ENCODE results near the gene SKAP1. TPM values are rescaled to one million over a fixed set of nuclear protein-coding genes. Genes with fewer than 3 reads are reported as not detected.

SKAP1 gene
- total RNA-seq, 6 donors from 2014 or later, result 1.9 to 5.3 (median 3.9) TPM

DNA sequence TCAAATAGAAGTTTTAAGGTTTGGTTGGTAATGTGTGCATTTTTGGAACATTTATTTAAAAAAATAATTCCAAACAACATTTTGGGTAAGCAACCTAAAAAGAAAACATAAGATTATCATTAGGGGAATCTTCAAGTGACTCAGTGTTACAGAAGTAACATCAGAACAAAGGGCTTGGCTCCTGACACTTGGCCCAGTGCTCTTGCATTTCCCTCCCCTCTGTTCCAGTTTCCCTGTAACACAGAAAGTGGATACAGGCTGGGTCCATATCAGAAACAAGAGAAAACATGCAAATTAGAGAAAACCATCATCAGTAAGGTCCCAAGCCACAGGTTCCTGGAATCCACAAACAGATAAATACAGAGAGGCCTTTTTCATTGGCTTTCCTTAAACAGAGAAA, 40.1 kb downstream of the SKAP1 start:
- Histone ChIP-seq H3K9me3 (no peaks in the 10 kb centered on the region), H3K4me3 (no peak overlapping the region), H3K36me3 (no peaks in the 10 kb centered on the region), H3K27ac (no peak overlapping the region), H3K4me1 (no peaks in the 10 kb centered on the region), H3K27me3 (no peaks in the 10 kb centered on the region)
- TF ChIP-seq EP300 (IDR thresholded peaks at IDR 0.05) (no peak), POLR2A (IDR thresholded peaks at IDR 0.05) (no peak), POLR2AphosphoS5 (IDR thresholded peaks at IDR 0.05) (no peak)
- TF ChIP-seq, protein P1, sequence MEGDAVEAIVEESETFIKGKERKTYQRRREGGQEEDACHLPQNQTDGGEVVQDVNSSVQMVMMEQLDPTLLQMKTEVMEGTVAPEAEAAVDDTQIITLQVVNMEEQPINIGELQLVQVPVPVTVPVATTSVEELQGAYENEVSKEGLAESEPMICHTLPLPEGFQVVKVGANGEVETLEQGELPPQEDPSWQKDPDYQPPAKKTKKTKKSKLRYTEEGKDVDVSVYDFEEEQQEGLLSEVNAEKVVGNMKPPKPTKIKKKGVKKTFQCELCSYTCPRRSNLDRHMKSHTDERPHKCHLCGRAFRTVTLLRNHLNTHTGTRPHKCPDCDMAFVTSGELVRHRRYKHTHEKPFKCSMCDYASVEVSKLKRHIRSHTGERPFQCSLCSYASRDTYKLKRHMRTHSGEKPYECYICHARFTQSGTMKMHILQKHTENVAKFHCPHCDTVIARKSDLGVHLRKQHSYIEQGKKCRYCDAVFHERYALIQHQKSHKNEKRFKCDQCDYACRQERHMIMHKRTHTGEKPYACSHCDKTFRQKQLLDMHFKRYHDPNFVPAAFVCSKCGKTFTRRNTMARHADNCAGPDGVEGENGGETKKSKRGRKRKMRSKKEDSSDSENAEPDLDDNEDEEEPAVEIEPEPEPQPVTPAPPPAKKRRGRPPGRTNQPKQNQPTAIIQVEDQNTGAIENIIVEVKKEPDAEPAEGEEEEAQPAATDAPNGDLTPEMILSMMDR (IDR thresholded peaks at IDR 0.05), result no peak
- DNase-seq, result no peak
- ATAC-seq (ENCODE audit: low FRiP score in 2 of 2), result no peak

DNA sequence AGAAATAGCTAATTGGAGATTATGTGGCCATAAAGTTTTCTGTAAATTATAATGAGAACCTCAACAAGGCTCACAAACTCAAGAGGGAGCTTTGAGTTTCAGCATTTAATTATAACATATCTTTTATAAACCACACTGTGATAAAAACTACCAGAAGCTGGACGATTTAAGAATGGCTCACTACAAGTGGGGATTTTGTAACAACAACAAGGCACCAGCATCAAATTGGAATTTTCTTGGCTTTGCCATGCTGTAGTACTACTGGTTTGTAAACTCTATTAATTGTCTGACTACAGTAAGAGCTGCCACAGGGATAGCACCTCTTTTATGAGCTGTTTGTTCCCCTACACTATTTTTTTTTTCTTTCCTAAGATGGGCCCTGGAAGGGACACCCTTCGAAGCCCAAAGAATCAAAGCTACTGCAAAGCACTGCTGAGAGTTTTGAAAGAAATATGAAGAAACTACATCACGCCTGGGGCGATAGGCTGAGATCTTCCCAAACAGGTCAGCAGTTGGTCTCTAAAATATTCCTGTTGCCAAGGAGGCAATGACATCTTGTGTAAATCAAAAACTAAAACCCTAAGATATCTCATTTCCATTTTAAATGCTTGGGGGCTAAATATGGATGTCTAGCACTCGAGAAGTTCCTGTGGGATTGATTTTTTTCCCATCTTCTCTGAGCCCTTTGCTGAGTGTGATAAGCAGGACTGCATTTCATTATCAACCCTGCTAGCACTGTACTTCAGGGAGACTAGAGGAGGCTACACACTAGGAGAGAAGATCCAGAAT, 40.9 kb downstream of the SKAP1 start:
- WGBS, 2 donors, result 71 to 74% methylated on average over 5 of the region's 5 CpGs
- H3K4me1 ChIP-seq, result no peaks in the 10 kb centered on the region
- no peak overlapping the region for H3K27ac ChIP-seq
- no peak overlapping the region for H3K4me3 ChIP-seq
- H3K27me3 ChIP-seq, result no peaks in the 10 kb centered on the region
- no peaks in the 10 kb centered on the region for H3K9me3 ChIP-seq
- ATAC-seq (ENCODE audit: low FRiP score in 2 of 2) (no peak), DNase-seq (no peak)
- TF ChIP-seq, protein P1 (IDR thresholded peaks at IDR 0.05), result no peak
- TF ChIP-seq POLR2A (IDR thresholded peaks at IDR 0.05) (no peak), POLR2AphosphoS5 (IDR thresholded peaks at IDR 0.05) (no peak)
- no peaks in the 10 kb centered on the region for H3K36me3 ChIP-seq

DNA sequence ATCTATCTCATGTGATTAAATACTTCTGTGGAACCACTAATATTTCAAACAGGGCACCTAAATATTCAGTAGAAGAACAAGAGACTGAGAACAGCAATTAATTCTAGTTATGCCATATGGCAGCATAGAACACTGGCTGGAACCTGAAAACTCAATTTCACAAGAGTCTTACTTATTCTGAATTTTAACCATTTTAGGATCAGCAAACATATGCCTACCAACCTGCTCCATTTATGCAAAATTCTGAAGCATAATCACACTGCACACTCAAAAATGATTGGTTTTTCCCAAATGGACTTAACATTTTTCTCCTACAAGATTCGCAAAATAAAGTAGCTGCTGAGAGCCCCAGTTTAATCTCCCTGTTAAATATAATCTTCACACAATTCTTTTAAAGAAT, 43.2 kb downstream of the SKAP1 start:
- H3K4me1 ChIP-seq, result no peaks in the 10 kb centered on the region
- no peaks in the 10 kb centered on the region for H3K36me3 ChIP-seq
- no peak for ATAC-seq (ENCODE audit: low FRiP score in 2 of 2)
- WGBS, 2 donors, result 90 to 97% methylated on average over 1 of the region's 1 CpG
- DNase-seq, result no peak
- no peak overlapping the region for H3K4me3 ChIP-seq
- no peaks in the 10 kb centered on the region for H3K9me3 ChIP-seq
- no peaks in the 10 kb centered on the region for H3K27me3 ChIP-seq
- TF ChIP-seq EP300 (IDR thresholded peaks at IDR 0.05) (no peak), POLR2AphosphoS5 (IDR thresholded peaks at IDR 0.05) (no peak), POLR2A (IDR thresholded peaks at IDR 0.05) (no peak)
- TF ChIP-seq, protein P1 (IDR thresholded peaks at IDR 0.05), result no peak
- no peak overlapping the region for H3K27ac ChIP-seq

DNA sequence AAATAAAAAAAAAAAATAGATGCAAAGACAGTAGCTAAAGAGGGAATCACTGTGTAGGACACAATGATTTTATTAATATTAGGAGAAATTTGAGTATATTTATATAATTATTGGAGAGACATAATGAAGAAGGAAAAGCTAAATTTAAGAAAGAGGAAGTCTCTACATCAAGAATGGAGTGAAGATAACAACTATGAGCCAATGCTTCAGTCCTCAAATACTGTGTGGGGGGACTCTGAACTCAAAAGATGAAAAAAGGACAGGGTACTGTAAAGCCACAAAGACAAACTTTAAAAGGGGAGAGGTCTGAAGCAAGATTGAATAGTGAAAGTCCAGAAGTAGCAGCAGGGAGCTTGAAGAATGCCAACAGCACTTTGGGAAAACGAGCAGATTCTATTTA, 44.7 kb downstream of the SKAP1 start:
- H3K36me3 ChIP-seq, result no peaks in the 10 kb centered on the region
- no peaks in the 10 kb centered on the region for H3K4me1 ChIP-seq
- H3K4me3 ChIP-seq, result no peak overlapping the region
- WGBS, 2 donors, result 63 to 64% methylated on average over 1 of the region's 1 CpG
- TF ChIP-seq, protein P1 (IDR thresholded peaks at IDR 0.05), result no peak
- no peak for TF ChIP-seq EP300 (IDR thresholded peaks at IDR 0.05)
- no peak for TF ChIP-seq POLR2AphosphoS5 (IDR thresholded peaks at IDR 0.05)
- no peak for TF ChIP-seq POLR2A (IDR thresholded peaks at IDR 0.05)
- ATAC-seq (ENCODE audit: low FRiP score in 2 of 2) (no peak), DNase-seq (no peak)
- H3K9me3 ChIP-seq, result no peaks in the 10 kb centered on the region
- H3K27me3 ChIP-seq, result no peaks in the 10 kb centered on the region
- H3K27ac ChIP-seq, result no peak overlapping the region

DNA sequence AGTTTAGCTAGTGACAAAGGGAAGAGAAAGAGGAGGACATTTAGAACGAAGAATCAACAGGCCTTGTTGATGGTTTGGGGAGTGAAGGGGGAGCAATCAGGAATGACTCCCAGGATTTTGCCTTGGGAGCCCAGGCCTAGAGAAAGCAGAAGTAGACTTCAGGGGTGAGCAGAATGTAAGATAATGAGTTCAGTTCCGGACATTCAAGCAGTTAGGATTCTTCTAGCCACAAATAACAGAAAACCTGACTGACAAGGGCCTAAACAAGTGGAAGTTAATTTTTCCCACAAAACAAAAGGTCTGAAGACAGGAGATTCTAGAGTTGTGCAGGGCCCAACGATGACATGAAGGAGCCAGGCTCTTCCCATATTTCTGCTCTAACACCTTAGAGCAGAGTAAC, 45.9 kb downstream of the SKAP1 start:
- Histone ChIP-seq H3K36me3 (no peaks in the 10 kb centered on the region), H3K4me3 (no peak overlapping the region), H3K27me3 (no peaks in the 10 kb centered on the region), H3K9me3 (no peaks in the 10 kb centered on the region), H3K4me1 (no peaks in the 10 kb centered on the region), H3K27ac (no peak overlapping the region)
- ATAC-seq (ENCODE audit: low FRiP score in 2 of 2), result no peak
- 81 to 86% methylated on average over 3 of the region's 3 CpGs for whole genome bisulfite sequencing, 2 donors
- TF ChIP-seq POLR2AphosphoS5 (IDR thresholded peaks at IDR 0.05) (no peak), POLR2A (IDR thresholded peaks at IDR 0.05) (no peak)
- TF ChIP-seq, protein P1 (IDR thresholded peaks at IDR 0.05), result no peak
- DNase-seq, result no peak

Data from upper lobe of left lung (tissue), 6 donors.